Ovary (tissue), 3 donors: ENCODE data around the gene TCIRG1.

Experiments
- EP300 ChIP-seq: sonication (generic); formaldehyde crosslinking; IDR thresholded peaks from one replicate; pipeline ENCODE4 v1.6.1; 2017; ENCODE audit warnings: antibody characterized with exemption
- TF ChIP-seq, protein P1 (sequence below), 3 donors: fragments of 450-650 bp in 2 of 3; fragments of 200-600 bp in 1 of 3; IDR thresholded peaks; one replicate each; pipeline versions ENCODE4 v1.5.1 to v1.8.0; 2016 to 2022; ENCODE audit warnings: antibody characterized with exemption in 3 of 3, mild to moderate bottlenecking in 1 of 3
- donor health status: DM: no; HTN: no; CAD: no.

DNA sequence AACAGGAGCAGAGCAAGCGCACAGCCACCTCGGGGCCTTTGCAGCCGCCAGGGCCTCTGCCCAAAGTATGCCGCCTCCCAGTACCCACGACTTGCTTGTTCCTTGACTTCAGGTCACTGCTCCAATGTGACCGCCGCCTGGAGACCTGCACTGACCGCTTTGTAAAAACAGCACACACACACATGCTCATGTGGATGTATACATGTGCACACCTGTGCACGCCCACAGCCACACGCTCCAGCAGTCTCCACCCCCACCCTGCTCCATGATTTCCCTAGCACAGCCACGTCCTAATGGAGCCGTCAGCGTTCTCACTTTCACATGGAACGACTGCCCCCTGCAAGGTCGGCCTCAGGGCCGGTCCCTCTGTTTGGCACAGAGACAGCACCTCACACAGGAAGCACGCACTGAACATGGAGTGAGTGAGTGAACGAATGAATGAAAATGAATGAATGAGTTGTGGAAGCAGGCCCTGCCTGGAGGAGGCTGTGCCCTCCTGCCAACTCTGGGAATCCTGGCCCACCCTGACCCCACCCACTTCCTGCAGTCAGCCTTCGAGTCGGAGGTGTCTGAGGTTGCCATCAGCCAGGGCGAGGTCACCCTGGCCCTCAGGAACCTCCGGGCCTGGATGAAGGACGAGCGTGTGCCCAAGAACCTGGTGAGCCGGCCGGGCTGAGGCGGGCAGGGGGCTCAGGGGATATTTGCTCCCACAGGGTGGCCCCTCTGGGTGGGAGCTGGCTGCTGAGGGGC is 20.7 kb upstream of the TCIRG1 start:
- TF ChIP-seq, protein P1, sequence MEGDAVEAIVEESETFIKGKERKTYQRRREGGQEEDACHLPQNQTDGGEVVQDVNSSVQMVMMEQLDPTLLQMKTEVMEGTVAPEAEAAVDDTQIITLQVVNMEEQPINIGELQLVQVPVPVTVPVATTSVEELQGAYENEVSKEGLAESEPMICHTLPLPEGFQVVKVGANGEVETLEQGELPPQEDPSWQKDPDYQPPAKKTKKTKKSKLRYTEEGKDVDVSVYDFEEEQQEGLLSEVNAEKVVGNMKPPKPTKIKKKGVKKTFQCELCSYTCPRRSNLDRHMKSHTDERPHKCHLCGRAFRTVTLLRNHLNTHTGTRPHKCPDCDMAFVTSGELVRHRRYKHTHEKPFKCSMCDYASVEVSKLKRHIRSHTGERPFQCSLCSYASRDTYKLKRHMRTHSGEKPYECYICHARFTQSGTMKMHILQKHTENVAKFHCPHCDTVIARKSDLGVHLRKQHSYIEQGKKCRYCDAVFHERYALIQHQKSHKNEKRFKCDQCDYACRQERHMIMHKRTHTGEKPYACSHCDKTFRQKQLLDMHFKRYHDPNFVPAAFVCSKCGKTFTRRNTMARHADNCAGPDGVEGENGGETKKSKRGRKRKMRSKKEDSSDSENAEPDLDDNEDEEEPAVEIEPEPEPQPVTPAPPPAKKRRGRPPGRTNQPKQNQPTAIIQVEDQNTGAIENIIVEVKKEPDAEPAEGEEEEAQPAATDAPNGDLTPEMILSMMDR (IDR thresholded peaks at IDR 0.05), result no peak
- no peak for TF ChIP-seq EP300
